Measurements from ENCODE around the gene FAM174C.

Gene FAM174C

DNA sequence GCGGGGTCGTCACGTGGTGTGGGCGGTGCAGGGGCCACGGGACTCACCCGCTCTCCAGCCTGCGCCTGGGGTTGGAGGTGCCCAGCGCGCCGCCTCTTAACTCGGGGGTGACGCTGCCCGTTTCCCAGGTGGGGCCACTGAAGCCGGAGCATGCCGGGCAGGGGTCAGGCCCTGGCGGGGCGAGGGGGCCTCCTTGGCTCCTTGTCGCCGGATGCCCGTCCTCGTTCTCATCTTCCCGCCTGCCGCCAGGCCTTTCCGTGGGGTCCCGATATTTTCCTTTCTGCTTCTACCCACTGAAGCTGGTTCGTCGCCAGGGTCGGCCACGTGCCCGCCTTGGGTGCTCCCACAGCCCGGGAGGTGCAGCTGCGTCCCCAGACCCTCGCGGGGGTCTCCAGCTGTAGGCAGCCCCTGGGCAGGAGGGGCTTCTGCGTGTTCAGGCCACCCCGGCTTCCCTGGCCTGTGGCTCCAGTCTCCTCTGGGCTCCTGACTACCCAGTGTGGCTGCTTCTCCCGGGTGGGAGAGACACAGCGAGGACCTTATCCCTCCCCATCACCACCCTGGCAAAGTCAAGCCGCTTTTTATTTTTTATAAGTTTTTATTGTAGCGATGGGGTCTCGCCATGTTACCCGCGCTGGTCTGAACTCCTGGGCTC is 772 bp downstream of the FAM174C start:
- DNase-seq = no peak

DNA sequence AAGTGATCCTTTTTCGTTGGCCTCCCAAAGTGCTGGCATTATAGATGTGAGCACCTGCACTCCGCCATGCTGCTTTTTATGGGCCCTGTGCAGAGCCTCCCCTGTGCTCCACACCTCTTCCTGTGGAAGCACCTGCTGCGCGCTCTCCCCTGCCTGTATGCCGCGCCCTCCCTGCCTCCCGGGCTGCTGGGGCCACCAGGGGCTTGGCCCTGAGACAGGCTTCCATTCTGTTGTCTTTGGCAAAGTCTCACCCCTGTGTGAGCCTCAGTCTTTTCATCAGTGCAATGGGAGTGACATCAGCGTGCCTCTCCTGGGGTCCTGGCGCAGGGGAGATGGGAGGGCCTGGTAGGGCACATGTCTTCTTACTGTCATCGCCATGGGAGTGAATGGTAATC is 1.3 kb downstream of the FAM174C start:
- DNase-seq = no peak

DNA sequence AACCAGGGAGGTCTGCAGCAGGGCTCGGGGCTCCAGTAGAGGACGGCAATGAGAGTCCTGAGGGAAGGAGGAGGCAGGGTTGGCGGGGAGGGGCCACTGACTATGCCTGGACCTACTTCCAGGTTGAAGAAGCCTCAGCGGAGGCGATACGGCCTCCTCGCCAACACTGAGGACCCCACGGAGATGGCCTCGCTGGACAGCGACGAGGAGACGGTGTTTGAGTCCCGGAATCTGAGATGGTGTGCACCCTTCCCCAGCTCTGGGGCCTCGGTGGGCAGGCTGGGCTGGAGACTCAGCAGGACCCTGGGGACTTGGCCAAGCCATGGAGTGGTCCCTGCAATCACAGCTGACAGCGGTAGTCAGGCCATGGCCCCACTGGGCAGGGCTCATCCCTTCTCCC is 1.7 kb downstream of the FAM174C start:
- no peak for DNase-seq

DNA sequence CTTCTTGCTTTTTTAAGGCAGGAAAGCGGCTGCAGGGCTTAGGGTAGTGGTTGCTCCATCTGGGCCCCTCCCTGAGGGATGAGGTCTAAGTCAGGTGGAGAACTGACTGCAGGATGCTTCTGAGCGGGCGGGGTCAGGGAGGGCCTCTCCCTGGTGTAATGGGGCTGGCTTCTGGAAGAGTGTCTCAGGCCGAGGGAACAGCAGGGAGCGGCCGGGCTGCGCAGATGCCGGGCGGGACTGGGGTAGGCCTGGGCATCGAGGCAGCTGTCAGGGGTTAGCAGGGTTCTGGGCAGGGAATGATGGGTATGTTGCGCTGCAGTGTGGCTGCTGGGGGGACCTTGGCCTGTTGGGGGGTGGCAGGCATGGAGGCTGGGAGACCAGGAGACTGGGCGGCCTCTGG is 2.7 kb downstream of the FAM174C start:
- no peak for DNase-seq

DNA sequence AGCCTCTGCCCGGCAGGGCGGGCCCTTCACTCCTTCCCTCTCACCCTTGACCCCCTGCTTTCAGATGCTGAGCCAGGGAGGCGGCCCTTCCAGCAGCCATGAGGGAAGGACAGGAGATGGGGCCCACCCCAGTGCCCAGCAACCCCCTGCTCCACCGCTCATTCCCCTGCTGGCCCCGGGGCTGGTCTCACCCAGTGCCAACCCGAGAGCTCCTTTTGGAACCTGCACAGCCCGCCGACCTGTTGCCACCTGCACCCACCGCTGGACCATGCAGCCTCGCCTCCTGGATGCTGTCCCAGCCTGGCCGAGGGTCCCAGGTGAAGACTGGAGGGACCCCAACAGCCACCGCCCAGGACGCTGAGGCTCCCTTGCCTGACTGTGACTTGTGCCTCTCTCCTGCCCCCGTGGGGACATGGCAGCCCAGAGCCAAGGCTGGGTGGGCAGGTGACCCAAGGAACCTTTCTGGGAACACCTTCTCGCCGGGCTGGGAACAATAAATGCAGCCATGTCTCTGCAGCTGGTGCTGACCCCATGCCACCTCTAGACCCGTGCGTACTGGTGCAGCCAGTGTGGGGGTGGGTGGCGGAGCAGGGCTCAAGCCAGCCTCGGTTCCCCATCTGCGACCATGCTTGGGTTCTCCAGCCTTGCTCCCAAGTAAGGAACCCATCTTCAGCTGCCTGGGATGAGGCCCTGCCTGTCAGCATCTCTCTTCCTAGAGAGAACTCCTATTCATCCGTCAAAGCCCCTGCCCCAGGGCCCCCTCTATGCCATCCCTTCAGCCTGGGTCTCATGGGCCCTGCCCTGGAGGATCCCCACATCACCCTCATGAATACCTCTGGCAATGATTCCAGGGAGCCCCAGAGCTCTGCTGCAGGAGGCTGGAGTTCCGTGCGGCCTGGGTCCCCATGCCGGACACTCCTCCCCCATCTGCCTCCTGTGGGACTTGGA is 3.7 kb downstream of the FAM174C start:
- DNase-seq = no peak

DNA sequence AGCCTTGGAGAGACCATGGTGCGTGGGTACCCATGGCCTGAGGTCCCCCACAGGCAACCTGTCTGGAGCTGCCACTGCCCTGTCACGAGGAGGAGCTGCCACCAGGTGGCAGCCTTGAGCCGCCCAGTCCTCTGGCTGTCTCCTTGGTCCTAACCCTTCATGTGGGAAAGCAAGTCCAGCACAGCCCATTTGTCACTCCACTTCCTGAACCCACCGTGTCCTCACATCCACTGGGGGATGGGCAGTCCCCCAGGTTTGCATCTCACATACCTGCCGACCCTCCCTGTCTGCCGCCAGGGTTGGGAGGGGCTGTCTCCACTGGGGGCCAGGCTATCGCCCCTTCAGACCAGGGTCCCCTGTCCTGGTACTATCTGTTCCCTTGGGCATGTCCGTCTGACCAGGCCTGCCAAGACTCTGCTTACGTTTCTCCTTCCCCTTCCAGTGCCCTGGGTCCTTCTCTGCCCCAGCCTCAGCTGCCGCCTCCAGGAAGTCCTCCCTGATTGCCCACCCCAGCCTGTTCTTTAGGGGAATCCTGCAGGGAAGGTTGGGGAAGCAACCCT is 4.5 kb downstream of the FAM174C start:
- peak; percentile 93 for DNase-seq

DNA sequence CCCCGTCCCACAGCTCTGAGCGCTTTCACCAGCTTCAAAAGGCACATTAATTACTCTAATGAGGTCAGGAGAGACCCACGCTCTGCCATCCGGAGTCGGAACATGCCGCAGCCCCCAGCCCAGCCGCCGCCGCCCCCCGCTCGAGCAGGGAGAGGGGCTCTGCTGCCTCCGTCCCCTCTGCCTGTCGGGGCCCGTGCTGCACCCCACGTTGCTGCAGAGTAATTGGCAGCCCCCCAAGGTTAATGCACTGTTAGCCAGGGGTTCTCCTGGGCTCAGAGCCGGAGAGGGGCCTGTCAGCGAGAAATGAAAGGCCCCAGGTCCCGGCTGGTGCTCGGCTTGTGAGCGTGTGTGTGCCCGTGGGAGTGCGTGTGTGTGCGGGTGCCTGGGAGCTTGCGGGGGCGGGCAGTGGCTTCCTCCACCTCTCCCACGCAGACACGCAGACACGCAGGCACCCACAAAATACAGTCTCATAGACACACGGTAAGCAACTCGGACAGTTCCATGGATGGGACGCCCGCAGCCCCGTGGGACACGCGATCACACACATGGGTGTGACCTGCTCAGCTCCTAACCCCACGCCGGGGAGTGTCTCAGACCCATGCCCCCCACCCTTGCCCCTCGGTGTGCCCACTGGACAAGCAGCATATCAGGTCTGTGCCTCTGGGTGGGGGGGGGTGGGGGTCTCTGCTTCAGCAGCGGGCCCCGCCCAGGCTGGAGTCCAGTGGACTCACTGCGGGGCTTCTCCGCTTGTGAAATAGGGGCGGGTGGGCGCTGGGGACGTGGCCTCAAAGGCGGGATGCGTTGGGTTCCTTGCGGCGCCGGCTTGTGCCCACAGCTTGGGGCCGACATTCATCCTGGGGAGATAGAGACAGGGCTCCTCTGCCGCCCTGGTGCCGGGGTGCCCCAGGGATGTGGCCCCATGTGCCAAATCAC is 5.6 kb downstream of the FAM174C start:
- no peak for DNase-seq

DNA sequence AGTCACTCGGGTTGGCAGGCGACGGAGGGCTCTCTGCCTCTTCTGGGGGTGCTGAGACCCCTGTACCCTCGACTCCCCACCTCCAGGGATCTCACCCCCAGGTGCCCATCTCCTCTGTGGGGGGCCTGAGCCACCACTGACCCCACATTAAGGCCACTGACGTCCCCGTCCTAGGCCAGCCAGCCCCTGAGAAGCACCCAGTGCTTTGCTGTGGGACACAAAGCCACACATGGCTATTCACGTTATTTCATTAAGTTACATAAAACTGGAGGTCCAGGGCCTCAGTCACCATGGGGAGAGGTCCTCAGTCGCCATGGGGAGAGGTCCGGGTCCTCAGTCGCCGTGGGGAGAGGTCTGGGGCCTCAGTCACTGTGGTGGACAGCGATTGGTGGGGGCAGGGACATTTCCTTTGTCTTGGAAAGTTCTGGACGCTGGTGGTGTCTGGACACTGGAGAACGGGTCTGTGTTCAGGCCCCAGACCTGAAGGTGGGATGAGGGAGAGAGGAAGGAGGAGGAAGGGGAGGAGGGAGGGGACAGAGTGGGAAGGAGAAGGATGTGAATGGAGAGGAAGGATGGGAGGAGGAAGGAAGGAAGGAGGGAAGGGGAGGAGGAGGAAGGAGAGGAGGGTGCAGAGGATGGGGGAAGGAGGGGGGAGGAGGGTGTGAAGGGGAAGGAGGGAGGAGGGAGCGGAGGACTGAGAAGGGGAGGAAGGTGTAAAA is 6.4 kb downstream of the FAM174C start:
- DNase-seq = no peak

DNA sequence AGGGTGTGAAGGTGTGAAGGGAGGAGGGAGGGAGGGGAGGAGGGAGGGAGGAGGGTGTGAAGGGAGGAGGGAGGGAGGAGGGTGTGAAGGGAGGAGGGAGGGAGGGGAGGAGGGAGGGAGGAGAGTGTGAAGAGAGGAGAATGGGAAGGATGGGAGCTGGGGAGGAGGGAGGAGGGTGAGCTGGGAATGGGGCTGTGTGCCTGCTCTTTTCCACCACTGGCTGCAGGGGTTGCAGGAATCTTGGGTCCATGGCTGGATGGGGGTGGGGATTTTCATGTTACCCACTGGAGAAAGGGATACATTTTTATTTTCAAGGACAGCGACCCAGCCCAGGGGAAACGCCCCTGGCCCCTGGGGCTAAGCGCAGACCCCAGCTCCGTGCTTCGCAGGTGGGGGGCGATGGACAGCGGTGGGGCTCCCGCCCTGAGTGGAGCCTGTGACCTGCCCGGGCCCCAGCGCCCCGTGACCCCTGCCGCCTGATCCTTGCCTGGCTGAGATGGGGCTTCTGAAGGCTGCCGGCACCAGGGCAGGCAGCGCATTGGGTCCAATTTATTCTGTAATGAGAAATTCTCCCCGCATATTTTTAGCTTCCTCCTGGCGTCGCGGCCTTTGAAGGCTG is 7.4 kb downstream of the FAM174C start:
- no peak for DNase-seq

DNA sequence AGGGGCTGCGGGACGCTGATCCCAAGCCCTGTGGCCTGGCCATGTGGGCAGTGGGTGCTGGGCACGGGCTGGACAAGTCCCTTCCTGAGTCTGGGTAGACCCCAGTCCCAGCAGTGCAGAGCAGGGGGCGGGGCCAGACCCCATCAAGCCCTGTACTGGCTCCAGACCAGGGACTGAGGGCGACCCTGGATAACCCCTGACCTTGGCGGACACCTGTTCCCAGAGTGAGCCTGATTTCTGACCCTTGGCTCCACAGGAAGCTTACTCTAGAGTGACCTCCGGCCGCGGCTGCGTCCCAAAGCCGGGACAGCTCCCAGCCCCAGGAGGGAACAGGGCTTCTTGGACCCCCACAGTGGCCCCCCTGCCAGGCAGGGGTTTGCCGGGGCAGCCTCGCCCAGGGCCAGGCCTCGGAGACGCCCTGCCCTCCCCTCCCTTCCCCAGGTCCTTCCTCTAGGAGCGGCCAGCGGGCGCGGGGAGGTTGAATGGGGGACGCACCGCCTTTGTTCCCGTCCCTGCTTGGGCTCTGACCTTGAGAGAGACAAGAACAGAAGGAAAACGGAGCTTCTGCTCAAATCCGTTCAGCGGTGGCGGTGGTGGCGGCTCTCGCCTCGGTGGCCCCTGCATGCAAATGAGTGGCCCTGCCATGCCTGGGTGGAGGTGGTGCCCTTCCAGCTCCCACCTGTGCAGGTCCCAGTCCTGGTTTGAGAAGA is 8.0 kb downstream of the FAM174C start:
- no peak for DNase-seq

DNA sequence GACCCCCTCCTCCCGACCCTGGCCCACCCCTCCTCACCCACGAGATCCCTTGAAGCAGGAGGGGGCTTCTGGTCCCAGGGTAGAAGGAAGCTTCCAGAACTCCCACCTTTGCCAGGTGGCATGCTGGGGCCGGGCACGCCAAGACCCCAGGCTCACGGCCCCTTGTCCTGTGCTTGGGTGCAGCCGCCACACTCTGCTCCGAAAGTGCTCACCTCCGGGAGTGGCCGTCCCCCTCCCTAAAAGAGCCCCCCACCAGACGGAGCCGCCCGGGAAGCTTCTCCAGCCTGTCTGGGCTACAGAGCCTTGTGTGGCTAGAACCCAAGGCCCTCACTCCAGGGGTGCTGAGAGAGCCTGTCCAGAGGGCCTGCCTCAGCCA is 8.6 kb downstream of the FAM174C start:
- DNase-seq = no peak

DNA sequence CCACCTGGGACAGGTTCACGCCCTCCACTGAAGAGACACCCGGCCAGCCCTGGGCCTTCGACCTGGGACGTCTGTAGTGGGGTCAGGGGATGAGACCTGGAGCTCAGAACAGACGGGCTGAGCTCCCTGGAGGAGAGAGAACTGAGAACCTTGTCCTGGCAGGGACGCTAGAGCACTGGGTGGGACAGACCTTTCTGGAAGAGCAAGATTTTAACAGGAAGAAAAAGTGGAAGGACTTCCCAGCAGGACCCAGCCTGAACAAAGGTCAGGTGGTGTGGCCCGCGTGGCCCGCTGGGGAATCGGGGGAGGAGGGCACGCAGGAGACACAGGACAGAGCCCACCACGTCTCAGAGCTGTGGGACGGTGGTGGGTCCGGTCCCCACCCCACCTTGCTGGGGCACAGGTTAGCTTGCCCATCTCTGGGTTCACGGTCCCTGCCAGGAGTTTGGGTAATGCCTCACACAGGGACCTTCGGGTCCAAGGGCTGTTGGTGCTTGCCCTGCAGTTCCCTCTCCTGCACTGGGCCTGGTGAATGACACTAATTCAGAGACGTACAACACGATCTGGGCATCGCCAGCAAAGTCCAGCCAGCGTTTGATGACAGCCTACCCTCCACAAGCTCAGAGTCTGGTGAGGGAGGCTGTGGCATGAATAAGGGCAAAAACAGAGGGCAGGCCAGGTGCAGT is 9.1 kb downstream of the FAM174C start:
- DNase-seq = no peak

DNA sequence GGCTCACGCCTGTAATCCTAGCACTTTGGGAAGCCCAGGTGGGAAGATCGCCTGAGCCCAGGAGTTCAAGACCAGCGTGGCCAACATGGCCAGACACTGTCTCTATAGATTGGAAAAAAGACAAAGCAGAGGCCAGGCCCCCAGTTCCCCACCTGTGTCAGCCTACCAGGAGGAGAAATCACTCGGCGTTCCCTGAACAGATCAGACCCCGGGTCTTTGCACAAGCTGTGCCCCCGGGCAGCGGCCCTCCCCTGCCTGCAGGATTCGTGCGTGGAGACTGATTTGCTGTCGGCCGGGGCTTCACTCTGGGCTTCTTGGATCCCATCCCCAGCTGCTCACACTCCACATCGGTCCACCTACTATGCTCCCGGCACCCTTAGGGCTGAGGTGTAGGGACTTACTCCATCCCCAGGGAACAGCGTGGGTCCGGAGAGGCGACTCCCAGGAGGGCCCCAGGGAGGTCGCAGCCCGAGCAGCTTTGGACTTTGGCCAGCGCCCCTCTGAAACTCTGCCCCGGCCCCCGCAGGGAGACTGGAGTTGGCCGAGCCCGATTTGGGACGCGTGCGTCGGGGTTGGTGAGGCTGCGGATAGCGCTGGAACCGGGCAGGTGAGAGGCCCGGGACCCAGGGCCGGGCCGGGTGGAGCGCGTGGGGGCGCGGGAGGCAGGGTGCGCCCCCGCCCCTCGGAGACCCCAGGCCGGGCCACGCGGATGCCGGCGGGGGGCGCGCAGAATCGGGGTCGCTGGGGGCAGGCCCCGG is 9.8 kb downstream of the FAM174C start:
- DNase-seq = no peak

DNA sequence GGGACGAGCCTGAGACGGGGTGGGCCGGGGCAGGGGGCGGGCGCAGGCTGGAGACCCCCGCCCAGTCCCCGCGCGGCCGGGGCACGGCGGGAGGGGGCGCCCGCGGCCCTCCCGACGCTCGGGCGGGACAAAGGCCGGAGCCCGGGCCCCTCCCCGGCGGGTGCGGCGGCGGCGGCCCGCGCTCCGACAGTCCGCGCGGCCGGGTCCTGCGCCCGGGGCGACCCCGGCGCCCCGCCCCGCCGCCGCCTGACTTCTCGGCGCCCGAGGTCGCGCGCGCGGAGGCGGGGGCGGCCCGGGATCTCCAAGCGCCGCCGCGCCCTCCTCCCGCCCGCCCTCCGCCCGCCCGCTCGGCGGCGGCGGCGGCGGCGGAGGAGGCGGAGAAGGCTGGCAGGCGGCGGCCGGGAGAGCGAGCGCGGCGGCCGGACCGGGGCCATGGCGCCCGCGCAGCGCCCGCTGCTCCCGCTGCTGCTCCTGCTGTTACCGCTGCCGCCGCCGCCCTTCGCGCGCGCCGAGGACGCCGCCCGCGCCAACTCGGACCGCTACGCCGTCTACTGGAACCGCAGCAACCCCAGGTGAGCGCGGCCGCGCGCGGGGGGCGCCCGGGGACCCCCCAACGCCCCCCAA is 10.5 kb downstream of the FAM174C start, which contains the start of gene EFNA2:
EFNA2 (plus strand) TSS at position 137 of the 624 bp plus-strand sequence; CDS start at position 433, 296 bp downstream.
- DNase-seq = no peak

DNA sequence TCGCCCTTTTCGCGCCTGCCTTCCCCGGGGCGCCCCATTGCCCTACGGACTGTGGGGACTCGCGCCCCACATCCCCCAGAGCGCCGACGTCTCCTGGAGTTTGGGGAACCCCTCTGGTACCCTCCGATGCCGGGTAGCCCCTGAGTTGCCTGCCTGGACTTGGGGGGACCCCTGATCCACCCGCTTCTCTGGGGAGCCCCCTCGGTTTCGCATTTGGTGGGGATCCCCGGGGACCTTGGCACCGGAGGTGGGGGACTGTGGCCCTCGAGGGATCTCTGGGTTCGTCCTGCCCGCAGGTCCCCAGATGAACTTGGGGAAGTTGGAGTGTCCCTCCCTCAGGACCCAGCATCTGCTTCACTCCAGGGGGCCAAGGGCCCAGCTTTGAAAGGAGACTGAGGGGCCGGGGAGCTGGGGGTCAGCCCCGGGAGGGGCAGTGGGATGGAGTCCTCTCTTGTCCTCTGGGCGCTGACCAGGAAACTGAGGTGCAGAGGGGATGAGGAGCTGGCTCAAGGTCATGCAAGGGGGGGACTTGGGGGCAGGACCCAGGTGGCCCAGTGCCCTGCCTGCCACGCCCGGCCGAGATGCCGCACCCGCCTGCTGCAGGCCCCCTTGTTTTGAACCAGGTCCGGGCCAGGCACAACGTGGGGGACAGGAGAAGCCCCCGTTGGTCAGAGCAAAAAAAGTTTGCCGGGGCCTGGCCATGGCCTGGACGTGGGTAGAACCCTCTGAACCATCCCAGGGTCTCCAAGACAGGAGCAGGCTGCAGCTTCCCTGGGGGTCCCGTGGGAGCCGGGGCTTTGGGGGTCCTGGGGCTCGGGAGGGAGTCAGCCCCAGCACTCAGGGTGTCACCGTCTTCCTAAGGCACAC is 11.4 kb downstream of the FAM174C start:
- DNase-seq = no peak

DNA sequence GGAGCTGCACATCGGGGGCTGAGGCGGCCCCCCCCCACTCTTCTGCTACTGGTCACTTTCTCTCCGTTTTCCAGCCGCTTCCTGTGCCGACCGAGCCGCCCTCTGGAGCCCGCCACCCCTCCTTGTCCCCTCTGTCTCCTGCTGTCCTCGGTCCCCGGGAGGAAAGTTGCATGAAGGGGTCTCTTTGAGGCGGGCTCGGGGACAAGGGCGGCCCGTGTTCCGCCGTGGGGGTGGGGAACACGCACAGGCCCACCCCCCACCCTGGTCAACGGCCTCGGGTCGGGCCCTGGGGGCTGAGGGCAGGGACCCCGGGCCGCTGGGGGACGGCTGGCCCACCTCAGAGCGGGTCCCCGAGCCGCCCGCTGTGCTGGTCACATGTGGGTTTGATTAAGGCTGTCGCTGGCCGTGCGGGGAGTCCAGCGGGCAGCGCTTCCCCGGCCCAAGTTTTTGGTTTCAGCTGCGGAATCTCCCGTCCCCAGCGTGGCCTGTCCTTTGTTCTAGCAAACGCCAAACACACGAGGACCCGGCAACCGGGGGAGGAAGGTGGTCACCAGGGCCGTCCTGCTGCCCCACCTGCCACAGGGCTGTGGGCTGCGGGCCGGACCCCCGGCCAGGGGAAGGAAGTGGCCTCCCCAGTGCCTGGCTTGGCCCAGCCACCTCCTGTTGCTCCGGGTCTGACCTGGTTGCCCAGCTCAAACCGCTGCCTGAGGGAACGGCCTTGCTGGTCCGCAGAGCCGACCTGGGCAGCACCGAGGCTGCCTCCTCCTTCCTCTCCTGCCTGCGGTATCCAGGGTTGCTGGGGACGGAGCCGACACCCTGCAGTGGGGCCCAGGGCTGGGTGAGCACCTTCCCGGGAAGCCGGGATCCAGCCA is 12.3 kb downstream of the FAM174C start:
- no peak for DNase-seq

DNA sequence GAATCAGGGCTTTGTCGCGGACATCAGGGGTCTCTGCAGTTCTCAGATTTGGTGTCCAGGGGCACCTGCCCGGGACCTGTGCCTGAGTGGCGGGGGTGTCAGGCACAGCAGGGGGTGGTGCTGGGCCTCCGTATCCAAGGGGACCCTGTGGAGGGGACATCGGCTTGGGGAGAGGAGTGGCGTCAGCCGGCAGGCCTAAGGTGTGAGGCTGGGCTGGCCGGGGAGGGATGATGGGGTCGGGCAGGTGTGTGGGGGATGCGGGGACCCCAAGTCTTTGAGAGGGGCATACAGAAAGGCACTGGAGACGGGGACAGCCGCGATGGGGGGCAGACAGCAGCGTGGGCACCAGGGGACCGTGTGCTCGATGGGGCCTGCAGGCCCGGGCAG is 12.9 kb downstream of the FAM174C start:
- no peak for DNase-seq
